Activated T-helper 1 cell treated with anti-CD3 and anti-CD28 coated beads, Interleukin-2, amount 50 U/mL, for 16 hours (primary cell): ENCODE results near the gene TMEM42.

Experiments
- DNase-seq, 2 donors: peaks; one replicate each; pipeline ENCODE4 v3.0.0-alpha.2; 2020; ENCODE audit warnings: low read depth in 1 of 2, low spot score in 1 of 2

Gene TMEM42

GRCh38 chr3:44909063-44909462, 47.4 kb downstream of the TMEM42 start:
- no peak for DNase-seq

GRCh38 chr3:44910693-44911092, 49.0 kb downstream of the TMEM42 start:
- no peak for DNase-seq

GRCh38 chr3:44913868-44914468, 52.3 kb downstream of the TMEM42 start:
- peak; percentile 31 to 35 for DNase-seq

- DNase-seq = no peak
Observed at GRCh38 chr3:44914936-44915335, 53.2 kb downstream of the TMEM42 start.
